ENCODE measurements around the gene TBC1D2B.
"Not testable (repeated sequence)": the region's sequence is repeated elsewhere in the genome, so short reads cannot be mapped to it uniquely, and the experiment has no call there.

TBC1D2B gene

DNA sequence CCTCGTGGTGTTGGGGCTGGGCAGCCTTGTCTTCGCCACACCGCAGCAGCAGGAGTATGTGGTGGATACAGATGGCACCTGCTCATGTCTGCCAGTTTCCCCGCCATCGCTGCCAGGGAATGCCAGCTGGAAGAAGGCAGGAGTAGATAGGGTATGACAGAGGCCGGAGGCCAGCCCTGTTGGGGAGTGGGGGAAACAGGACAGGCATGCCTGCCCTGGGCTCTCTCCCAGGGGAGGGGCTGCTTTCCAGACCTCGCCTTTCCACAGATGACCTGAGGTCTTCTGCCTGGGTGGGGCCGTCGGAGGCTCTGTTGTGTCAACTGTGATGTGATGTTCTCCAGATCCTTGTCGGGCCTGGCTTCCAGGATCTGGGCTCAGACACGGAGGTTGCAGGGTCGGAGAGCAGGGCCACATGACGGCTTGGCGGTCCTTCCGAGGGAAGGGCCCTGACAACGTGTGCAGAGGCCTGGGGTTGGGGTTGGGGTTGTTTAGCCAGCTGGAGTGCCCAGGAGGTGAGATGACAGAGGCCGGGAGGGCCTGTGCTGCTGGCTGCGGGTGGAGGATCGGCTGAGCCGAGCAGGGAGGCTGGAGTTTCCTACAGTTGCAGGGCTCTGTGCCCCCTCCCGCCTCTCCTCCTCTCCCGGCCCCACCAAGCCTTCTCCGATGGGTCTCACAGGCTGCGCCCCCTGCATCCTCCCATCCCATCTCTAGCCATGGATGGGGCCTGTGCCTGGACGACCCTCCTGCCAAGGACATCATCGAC lies 102.0 kb downstream of the TBC1D2B start:
- DNase-seq (ENCODE audit: low spot score): no peak

DNA sequence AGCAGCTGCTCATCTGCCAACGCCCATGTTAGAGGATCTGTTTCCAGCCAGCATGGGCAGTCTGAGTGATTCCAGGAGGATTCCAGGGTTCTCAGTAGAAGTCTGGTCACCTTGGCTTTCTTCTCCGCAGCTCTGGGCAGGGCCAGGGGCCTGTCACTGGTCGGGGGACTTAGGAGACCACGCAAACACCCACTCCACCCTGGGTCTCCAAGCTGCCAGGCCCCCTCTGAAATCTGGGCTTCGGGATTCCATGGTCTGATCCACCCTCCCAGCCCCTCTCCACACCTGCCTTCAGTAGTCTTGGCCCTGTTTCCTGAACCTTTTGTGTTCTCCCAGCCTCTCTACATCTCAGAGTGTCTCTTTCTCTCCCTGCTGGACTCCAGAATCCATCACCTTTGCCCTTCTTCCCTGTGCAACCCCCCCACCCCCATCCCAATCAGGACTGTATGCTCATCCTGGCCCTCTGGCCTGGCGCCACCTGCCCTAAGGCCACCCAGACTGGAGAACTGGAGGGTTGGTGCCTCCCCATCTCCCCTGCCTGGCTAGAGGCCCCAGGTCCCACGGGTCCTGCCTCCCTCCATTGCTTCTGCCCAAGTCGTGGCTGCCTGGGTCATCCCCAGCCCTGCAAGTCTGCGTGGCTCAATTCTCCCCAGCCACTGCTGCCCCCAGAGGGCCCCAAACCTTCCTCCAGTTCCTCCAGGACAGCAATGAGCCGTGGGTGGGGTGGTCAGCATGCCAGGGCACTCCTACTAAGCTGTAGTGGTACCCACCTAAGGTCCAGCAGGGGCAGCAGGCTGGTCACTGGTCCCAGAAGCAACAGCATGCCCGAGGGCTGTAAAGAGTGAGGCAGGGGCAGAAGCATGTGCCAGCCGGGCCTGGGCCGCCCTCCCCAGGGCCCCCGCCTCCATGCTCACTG lies 102.8 kb downstream of the TBC1D2B start:
- no peak for DNase-seq (ENCODE audit: low spot score)

DNA sequence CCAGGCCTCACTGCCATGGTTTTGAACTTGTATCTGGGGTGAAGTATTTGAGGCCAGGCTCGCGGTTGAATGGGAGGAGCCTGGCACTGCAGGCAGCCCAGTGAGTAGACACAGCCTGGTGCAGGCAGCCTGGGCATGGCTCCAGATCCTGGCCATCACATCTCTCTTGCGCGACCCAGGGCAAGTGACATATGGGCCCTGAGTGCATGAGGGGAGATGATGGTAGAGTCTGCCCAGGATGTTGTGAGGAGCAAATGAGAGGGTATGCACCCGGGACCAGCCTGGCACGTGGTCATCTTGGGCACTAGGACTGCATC lies 103.5 kb downstream of the TBC1D2B start:
- DNase-seq (ENCODE audit: low spot score): peak; percentile 82

DNA sequence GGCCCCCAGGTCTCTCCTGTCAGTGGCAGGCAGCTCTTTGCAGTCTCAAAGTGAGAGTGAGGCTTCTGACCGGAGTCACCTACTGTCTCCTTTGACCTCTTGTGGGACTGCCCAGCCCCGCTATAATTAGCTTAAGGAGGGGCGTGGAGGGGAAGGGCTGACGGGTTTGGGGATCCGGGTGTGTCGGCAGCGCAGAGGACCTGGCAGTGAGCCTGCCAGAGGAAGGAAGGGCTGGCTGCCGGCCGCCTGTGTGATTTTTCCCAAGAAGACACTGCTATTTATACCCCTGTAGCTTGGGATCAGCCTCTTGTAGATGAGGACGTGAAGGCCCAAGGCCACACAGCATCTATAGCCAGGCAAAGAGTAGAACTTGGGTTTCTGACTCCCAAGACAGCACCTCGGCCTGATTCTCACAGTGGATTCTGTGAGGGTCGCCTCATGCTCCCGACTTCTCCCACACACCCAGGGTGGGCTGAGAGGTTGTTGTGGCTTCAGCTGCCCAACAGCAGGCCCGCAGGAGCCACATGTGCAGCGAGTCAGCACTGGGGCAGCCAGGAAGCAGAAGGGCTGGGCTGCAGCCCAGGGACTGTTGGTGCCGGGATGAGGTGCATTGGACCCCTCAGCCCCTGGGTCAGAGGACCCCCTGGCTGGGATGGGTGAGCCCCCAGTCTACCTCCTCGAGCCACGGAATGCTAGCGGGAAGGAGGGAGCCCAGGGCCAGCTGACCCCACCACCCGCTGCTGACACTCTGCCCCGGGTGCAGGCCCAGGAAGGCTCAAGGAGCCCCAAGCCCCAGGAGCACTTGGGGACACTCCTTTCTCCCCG lies 104.0 kb downstream of the TBC1D2B start:
- not testable (repeated sequence) for DNase-seq (ENCODE audit: low spot score)

DNA sequence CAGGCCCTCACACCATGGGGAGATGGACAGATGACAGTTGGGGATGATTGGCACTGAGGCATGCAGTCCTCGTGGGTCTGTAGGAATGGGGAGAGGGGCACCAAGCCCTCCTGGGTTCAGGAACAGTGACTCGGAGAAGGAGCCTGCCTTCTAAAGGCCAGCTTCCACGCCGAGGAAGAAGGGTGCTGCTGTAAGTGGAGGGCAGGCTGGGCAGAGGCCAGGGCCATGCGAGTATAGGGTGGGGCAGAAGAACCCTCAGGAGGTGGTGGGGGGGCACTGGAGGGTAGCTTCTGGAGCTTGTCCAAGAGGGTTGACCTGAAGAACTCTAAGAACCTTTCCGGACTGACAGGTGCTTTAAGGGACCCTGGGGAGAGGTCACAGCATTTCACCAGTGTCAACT lies 104.8 kb downstream of the TBC1D2B start:
- DNase-seq (ENCODE audit: low spot score): not testable (repeated sequence)

DNA sequence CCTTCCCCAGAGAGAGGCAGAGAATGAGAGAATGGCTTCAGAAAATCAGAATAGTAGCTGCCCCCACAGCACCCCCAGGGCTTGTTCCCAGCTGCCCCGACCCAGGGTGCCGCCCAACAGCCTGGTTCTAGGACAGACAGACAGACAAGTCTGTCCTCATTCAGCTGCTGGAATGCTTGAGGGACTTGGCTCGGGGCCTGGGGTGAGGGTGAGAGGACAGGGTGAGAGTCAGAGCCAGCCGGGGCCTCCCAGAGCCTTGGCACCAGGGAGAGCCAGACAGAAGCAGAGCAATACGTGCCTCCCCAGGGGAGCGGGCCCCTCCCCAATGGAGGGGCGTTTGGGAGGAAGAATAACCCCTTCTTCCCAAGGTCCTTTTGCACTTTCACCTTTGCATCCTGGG lies 105.6 kb downstream of the TBC1D2B start:
- not testable (repeated sequence) for DNase-seq (ENCODE audit: low spot score)

DNA sequence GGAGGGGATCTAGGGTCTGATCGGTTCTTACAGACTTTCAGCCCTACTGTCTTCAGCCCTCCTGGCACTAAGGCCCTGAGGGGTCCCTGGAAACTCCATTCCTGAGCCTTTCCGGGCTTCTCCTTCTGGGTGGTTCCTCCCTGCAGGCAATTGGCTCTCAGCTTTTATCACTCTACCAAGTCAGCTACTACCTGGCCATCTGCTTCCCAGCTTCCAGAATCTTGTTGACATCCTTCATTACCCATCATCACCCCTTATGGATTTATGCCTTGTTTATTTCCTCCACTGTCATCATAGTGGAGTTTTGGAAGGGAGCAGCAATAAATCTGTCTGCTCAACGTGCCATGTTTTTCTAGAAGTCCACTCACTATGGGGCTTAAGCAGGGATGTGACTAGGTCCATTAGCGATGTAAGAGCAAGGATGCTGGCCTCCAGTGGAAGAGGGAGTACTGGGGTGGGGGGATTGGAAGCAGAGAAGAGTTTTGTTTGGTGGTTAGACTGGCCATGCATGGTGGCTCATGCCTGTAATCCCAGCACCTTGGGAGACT lies 106.6 kb downstream of the TBC1D2B start:
- not testable (repeated sequence) for DNase-seq (ENCODE audit: low spot score)

DNA sequence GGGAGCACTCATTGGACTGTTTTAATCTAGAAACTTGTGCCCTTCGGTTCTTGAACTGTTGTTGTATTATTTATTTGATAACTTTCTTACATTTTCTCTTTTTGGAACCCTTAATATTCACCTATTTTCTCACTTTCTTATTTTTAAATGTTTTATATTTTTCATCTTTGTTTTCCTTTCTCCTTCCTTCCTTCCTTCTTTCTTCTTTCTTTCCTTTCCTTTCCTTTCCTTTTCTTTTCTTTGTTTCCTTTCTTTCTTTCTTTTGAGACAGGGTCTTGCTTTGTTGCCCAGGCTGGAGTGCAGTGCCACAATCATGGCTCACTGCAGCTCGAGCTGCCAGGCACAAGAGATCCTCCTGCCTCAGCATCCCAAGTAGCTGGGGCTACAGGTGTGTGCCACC lies 108.5 kb downstream of the TBC1D2B start:
- DNase-seq (ENCODE audit: low spot score): no peak

DNA sequence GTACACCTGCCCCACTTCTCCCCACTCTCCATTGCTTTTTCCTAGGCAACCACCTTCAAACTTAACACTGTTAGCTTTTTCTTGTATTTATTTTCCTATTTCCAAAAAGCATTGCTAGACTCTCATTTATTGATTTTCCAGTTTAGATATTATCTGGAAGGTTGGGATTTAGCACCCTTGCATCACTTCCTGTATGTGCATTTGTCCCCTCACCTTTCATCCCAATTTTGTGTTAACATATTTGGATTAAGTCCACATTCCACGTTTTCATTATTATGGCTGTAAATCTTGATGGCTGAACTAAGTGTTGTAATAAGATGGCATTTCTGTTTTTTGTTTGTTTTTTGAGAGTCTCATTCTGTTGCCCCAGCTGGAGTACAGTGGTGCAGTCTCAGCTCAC lies 109.7 kb downstream of the TBC1D2B start:
- DNase-seq (ENCODE audit: low spot score): no peak

DNA sequence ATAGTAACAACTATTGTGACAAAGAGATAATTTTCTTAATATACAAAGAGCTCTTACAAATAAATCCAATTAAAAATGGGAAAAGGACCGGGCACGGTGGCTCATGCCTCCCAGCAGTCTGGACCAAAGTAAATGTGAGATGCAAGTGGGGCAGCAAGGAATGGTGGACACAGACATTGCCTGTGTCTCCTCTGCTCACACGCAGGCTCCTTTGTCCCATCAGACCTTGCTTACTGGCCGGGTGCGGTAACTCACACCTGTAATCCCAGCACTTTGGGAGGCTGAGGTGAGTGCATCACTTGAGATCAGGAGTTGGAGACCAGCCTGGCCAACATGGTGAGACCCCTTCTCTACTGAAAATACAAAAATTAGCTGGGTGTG lies 110.3 kb downstream of the TBC1D2B start:
- DNase-seq (ENCODE audit: low spot score): not testable (repeated sequence)

DNA sequence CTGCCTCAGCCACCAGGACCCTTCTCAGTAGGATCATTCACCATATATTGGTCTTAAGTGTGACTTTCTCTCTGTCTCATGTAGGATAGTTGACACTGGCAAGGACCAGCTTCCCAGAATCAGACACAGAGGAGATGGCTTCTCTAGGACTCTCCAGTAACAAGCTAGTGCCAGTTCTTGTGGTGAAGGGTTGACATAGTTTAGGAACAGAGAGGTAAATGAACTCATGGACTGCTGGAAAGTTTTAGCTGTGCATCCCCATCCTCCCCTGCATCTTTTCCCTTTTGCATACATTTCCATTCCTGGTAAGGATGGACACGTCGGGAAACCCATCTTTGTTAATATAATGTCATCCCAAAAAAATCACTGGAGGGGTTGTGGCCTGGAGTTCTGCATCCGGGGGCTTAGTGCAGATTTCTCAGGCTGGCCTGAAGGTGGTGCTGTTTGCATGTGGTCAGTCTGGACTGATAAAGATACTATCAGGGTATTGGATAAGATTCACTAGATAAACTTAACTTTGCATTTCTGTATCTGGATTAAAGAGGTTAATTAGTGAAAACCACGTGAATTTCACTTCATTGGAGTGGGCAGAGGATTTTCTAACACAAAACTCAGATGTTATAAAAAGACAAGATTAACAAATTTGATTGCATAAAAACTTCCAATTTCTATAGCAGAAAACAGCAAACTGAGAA lies 110.8 kb downstream of the TBC1D2B start:
- DNase-seq (ENCODE audit: low spot score): peak; percentile 59

DNA sequence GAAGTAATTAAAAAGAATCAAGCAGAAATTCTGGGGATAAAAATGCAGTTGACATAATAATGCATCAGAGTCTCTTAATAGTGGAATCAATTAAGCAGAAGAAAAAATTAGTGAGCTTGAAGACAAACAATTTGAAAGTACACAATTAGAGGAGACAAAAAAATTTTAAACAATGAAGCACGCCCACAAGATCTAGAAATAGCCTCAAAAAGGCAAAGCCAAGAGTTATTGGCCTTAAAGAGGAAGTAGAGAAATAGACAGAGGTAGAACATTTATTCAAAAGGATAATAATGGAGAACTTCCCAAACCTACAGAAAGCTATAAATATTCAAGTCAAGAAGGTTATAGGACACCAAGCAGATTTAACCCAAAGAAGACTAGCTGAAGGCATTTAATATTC lies 113.3 kb downstream of the TBC1D2B start:
- DNase-seq (ENCODE audit: low spot score): no peak

DNA sequence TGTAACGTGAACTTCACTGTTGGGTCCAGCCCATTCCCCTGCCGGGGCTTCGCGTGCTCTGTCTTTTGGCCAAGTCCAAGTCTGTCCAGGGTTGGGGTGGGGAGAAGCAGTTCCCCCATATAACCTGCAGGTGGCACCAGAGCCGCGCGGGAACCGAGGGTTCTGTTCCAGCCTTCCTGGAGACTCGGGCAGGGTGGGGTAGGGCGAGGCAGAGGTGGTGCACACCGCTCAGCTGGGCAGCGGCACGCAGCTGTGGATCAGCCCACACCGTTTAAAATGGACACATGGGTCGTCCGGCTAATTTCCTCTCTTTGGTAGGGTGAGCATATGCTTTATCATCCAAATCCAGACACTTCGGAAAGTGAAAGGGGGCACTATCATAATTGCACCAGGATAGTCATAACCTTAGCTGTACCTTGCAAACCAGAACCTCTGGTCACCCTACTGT lies 118.1 kb downstream of the TBC1D2B start:
- DNase-seq (ENCODE audit: low spot score): peak; percentile 53

DNA sequence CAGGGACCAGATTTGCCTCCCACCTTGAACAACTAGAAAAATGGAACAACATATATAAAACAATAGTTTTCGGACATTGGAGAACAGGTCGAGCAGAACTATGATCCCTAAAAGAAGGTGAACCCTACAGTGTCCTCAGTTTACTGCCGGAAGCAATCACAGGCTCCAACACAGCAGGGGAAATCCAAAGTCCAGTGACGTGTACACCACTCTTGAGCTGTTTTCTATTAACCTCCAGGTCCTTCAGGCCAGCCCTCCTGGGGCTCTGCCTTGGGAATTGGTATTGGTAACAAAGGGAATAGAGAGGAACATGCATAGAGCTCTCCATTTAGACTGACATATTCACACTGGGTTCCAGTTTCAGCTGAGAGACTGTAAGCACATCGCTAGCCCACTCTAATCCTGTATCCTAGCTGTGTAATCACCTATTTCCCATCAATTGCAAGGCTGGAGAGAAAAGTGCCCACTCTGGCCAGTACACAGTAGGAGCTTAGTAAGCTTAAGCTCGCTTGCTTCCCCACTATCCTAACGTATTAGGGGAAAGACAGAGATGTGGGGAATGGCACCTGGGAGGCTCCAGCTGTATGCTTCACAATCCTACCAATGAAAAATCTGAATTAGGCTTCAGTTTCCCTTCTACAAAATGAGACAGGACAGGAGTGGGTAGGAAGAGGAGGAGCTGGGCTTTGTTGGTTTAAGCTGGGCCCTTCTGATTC lies 118.6 kb downstream of the TBC1D2B start:
- not testable (repeated sequence) for DNase-seq (ENCODE audit: low spot score)

DNA sequence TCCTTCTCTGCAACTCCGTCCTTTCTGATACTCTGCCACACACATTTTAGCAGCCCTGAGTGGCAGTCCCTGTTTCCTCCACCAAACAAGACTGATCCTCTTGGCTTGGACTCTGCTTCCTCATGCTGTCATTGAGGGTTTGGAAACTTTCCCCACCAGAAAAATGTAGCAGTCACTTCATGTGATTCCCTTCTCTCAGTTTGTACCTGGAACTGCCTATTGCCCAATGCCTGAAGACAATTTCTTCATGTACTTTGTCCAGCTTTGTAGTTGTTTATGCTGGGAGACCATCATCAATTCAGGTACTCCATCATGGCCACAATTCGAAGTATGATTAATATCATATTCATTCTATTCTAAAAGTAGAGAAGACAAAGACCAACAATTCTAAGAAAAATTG lies 119.5 kb downstream of the TBC1D2B start:
- DNase-seq (ENCODE audit: low spot score): not testable (repeated sequence)

DNA sequence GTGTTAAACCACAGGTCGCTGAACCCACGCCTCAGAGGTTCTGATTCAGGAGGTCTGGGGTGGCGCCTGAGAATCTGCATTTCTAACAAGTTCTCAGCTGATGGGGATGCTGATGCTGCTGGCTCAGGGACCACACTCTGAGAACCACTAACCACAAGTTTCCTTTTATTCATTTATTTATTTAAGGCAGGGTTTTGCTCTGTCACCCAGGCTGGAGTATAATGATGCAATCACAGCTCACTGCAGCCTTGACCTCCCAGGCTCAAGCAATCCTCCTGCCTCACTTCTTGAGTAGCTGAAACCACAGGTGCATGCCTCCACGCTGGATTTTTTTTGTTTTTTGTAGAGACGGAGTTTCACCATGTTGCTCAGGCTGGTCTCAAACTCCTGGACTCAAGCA lies 123.6 kb downstream of the TBC1D2B start:
- not testable (repeated sequence) for DNase-seq (ENCODE audit: low spot score)

DNA sequence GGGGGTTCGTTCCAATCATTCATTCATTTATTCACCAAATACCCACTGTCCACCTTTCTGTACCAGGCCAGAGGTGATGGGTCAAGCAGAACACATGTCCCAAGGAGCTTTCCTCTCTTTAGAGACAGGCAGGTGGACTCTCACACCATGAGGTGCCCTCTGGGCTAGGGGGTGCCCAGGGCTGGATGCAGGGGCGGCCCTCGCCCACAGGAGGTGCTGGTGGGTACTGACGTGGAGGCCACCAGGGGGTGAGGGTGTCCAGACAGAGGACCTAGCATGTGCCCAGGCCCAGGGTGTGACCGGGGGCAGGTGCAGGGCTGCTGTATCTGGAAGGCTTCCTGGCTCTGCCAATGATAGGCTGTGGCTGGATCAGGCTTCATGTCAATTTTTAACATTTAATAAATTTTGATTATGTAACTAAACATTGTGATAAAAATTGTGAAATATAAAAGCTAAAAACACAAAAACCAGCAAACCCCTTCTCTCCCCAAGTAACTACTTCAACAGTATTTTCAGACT lies 124.5 kb downstream of the TBC1D2B start:
- DNase-seq (ENCODE audit: low spot score): not testable (repeated sequence)

DNA sequence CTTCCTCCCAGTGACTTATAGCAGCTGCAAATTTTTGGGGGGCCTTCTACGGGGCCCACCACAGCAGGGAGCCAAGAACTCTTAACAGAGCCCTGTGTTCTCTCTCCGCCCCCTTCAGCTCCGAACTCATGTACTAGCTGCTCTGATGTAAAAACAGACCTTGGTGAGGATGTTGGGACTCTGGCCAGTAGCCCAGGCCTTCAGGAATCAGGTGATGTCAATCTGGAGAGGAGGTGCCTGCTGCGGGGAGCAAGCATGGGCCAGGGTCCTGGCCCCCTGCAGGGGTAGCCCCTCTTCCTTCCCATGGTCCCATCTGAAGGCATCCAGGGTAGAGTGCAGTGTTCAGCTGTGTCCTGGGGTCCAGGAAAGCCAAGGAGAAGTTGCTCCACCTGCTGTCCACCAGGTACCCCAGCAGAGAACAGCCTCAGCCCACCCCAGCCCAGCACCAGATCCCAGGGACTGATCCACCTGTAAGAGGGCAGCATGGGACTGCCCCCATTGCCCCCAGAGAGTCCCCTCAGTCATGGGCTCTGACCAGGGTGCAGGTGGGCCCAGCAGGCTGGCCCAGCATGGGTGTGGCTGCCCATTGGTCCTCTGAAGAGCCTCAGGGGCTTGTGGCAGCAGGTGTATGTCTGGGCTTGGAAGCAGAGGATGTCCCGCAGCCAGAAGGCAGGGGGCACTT lies 126.3 kb downstream of the TBC1D2B start:
- not testable (repeated sequence) for DNase-seq (ENCODE audit: low spot score)

DNA sequence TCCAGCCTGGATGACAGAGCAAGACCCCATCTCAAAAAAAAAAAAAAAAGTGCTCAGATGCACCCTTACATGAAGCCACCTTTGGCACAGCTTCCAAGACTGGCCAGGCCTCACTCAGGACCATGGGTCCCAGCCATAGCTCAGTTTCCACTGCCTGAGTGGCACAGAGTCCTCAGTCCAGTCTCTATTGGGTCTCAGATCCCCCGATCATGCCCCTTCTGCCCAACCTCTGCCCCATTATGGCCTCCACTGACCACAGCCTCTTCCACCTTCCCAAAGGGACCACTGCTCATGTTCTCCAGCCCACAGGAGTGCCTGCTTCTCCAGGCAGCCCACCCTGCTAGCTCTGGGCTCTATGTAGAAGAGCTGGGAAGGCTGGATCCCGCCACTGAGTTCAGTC lies 127.0 kb downstream of the TBC1D2B start:
- not testable (repeated sequence) for DNase-seq (ENCODE audit: low spot score)

DNA sequence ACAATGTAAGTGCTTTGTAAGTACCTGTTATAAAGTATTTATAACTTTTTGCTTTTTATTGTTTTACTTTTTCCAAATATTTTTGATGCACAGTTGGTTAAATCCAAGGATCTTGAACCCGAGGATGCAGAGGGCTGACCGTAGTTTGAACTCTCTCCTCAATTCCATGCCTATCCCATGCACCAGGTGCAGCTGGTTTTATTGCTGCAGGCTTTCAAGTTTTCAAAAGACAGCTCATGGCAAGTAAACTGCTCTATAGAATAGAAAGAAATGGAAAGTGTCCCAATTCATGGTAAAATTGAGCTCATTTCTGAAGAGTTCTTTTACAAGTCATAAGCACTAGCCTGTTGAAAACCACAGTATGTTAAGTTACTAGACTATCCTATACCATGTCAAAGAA lies 131.9 kb downstream of the TBC1D2B start:
- DNase-seq (ENCODE audit: low spot score): no peak
